Endometrial microvascular endothelial cells (primary cell): ENCODE data around the gene PAGR1. TPM values are rescaled to one million over a fixed set of nuclear protein-coding genes. Genes with fewer than 3 reads are reported as not detected.

ENCODE experiments used
- in situ Hi-C: cut with HindIII; loops from 2 replicates; pipeline ENCODE4 v1.10.0; 2017; ENCODE audit warnings: low sequenced_read_pairs, low pct_unique_long_range_greater_than_20kb; ENCODE audit errors: inconsistent ontology term
- total RNA-seq: library from RNA; depleted of rRNA; stranded (reverse); fragments of >200 nt; gene quantifications from one replicate; pipeline ENCODE4 v1.2.3, GENCODE V29; 2015; ENCODE audit errors: inconsistent ontology term

Gene PAGR1
- total RNA-seq, 1 donor from 2014 or later = 36.8 TPM

GRCh38 chr16:29850998-29851397, 35.0 kb downstream of the PAGR1 start:
- in situ Hi-C loops = no loop called here

GRCh38 chr16:29852654-29853053, 36.7 kb downstream of the PAGR1 start:
- in situ Hi-C loops = no loop called here

- in situ Hi-C loops = no loop called here
Measured at GRCh38 chr16:29854520-29855100, 38.7 kb downstream of the PAGR1 start.

- in situ Hi-C loops = no loop called here
Measured at GRCh38 chr16:29857133-29857760, 41.3 kb downstream of the PAGR1 start.

- in situ Hi-C loops = no loop called here
Measured at GRCh38 chr16:29858149-29858849, 42.3 kb downstream of the PAGR1 start.

- in situ Hi-C loops = no loop called here
Measured at GRCh38 chr16:29858974-29859373, 43.0 kb downstream of the PAGR1 start.

- in situ Hi-C loops = loop anchor here (10.0 kb wide), 1 partner anchor 55 kb away; the partner anchor contains the start of gene MAZ
Measured at GRCh38 chr16:29860218-29860617, 44.3 kb downstream of the PAGR1 start.

GRCh38 chr16:29862383-29862883, 46.5 kb downstream of the PAGR1 start:
- in situ Hi-C loops = loop anchor here (10.0 kb wide), 1 partner anchor 58 kb away; the partner anchor contains the start of gene MAZ

GRCh38 chr16:29862884-29863668, 47.1 kb downstream of the PAGR1 start, which contains the start of gene CDIPT:
Gene CDIPT, minus strand, starts transcription at chr16:29863226. Its CDS starts 369 bp downstream, at chr16:29862857.
- in situ Hi-C loops = loop anchor here (10.0 kb wide), 1 partner anchor 58 kb away; the partner anchor contains the start of gene MAZ

GRCh38 chr16:29863669-29863984, 47.7 kb downstream of the PAGR1 start:
- in situ Hi-C loops = loop anchor here (10.0 kb wide), 1 partner anchor 59 kb away; the partner anchor contains the start of gene MAZ

- in situ Hi-C loops = loop anchor here (10.0 kb wide), 1 partner anchor 59 kb away; the partner anchor contains the start of gene MAZ
Measured at GRCh38 chr16:29864205-29864604, 48.3 kb downstream of the PAGR1 start.

- in situ Hi-C loops = loop anchor here (10.0 kb wide), 1 partner anchor 64 kb away; the partner anchor contains the start of gene MAZ
Measured at GRCh38 chr16:29868396-29869009, 52.6 kb downstream of the PAGR1 start.

GRCh38 chr16:29869067-29869466, 53.1 kb downstream of the PAGR1 start:
- in situ Hi-C loops = loop anchor here (10.0 kb wide), 1 partner anchor 64 kb away; the partner anchor contains the start of gene MAZ

Other genes with a start within 250 kb of the PAGR1 start
- not detected for gene SPN, start 152.9 kb upstream of the PAGR1 start, total RNA-seq
- gene QPRT, start 137.0 kb upstream of the PAGR1 start, total RNA-seq = not detected
- not detected for gene C16orf54, start 70.2 kb upstream of the PAGR1 start, total RNA-seq
- gene ZG16, start 37.9 kb upstream of the PAGR1 start, total RNA-seq = not detected
- 98.0 TPM for gene KIF22, start 25.4 kb upstream of the PAGR1 start, total RNA-seq
- 179 TPM for gene MAZ, start 9.6 kb upstream of the PAGR1 start, total RNA-seq
- not detected for gene PRRT2, start 4.0 kb upstream of the PAGR1 start, total RNA-seq
- gene MVP, start 4.3 kb downstream of the PAGR1 start, total RNA-seq = 416 TPM
- gene CDIPT, start 47.1 kb downstream of the PAGR1 start, total RNA-seq = 105 TPM
- 0.37 TPM for gene SEZ6L2, start 83.4 kb downstream of the PAGR1 start, total RNA-seq
- not detected for gene ASPHD1, start 84.3 kb downstream of the PAGR1 start, total RNA-seq
- gene KCTD13, start 110.1 kb downstream of the PAGR1 start, total RNA-seq = 4.2 TPM
- gene TMEM219, start 145.9 kb downstream of the PAGR1 start, total RNA-seq = 150 TPM
- 87.5 TPM for gene TAOK2, start 157.7 kb downstream of the PAGR1 start, total RNA-seq
- 9.7 TPM for gene HIRIP3, start 179.5 kb downstream of the PAGR1 start, total RNA-seq
- gene INO80E, start 180.1 kb downstream of the PAGR1 start, total RNA-seq = 104 TPM
- gene DOC2A, start 194.9 kb downstream of the PAGR1 start, total RNA-seq = not detected
- not detected for gene C16orf92, start 207.0 kb downstream of the PAGR1 start, total RNA-seq
- gene TLCD3B, start 215.1 kb downstream of the PAGR1 start, total RNA-seq = 0.84 TPM
- 1,335 TPM for gene ALDOA, start 249.6 kb downstream of the PAGR1 start, total RNA-seq